Spleen (tissue), 7 donors: ENCODE results near the gene MTHFR.

ENCODE experiments used
- POLR2A ChIP-seq, 3 donors: fragments of 450-650 bp; IDR thresholded peaks; one replicate each; pipeline ENCODE4 v1.5.1; 2017; ENCODE audit warnings: antibody characterized with exemption in 3 of 3, mild to moderate bottlenecking in 1 of 3
- TF ChIP-seq, protein P1 (sequence below), 11 experiments: fragments of 200-600 bp in 7 of 11; fragments of 450-650 bp in 4 of 11; sonication (generic) in 4 of 11; IDR thresholded peaks in 8 of 11; conservative IDR thresholded peaks in 3 of 11; 1 replicate in 7 of 11; 2 replicates in 4 of 11; pipeline versions ENCODE4 v1.4.0 to v1.8.0; 2016 to 2021; ENCODE audit warnings: antibody characterized with exemption in 11 of 11, inconsistent platforms in 4 of 11, mild to moderate bottlenecking in 1 of 11
- donor health status: DM: no; HTN: no; CAD: no; lungs with moderate emphysema.
- donor health status: DM: no; HTN: no; CAD: no.
- donor health status: DM: no; HTN: no; CAD: no.

DNA sequence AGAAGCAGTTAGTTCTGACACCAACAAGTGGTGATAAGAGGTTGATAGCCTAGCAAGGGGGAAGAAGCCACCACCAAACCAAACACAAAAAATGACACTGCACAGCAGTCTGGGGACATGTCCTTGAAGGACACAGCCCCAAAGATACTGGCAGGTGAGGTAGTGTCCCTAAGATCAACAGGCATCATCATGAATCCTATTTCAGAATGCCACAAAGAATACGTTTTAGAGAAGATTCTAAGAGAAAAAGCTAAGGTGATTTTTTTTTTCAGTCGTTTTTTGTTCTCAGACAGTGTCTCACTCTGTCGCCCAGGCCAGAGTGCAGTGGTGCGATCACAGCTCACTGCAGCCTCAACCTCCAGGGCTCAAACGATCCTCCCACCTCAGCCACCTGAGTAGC is 19.6 kb downstream of the MTHFR start:
- TF ChIP-seq, protein P1, sequence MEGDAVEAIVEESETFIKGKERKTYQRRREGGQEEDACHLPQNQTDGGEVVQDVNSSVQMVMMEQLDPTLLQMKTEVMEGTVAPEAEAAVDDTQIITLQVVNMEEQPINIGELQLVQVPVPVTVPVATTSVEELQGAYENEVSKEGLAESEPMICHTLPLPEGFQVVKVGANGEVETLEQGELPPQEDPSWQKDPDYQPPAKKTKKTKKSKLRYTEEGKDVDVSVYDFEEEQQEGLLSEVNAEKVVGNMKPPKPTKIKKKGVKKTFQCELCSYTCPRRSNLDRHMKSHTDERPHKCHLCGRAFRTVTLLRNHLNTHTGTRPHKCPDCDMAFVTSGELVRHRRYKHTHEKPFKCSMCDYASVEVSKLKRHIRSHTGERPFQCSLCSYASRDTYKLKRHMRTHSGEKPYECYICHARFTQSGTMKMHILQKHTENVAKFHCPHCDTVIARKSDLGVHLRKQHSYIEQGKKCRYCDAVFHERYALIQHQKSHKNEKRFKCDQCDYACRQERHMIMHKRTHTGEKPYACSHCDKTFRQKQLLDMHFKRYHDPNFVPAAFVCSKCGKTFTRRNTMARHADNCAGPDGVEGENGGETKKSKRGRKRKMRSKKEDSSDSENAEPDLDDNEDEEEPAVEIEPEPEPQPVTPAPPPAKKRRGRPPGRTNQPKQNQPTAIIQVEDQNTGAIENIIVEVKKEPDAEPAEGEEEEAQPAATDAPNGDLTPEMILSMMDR (IDR thresholded peaks at IDR 0.05 in 8 of 11, conservative IDR thresholded peaks at IDR 0.05 in 3 of 11), result no peak
- no peak for TF ChIP-seq POLR2A (IDR thresholded peaks at IDR 0.05)
